ENCODE measurements around the gene TRAFD1. TPM values are rescaled to one million over a fixed set of nuclear protein-coding genes. Genes with fewer than 3 reads are reported as not detected.

The TRAFD1 gene
- total RNA-seq, 1 experiment from 2014 or later = 23.4 TPM

- intact Hi-C loops (cut with micrococcal nuclease) = no loop called here
These were observed 45.7 kb downstream of the TRAFD1 start for GRCh38 chr12:112170971-112171596.

GRCh38 chr12:112172556-112173324 lies 47.4 kb downstream of the TRAFD1 start:
- intact Hi-C loops (cut with micrococcal nuclease) = no loop called here
- DNase-seq (ENCODE audit: unreplicated experiment) = no peak
- no peak overlapping the region for H3K27ac Mint-ChIP-seq (ENCODE audit: low read depth, unreplicated experiment)
- no TSS peak for BruUV-seq (replicated peaks)
- no peaks in the 10 kb centered on the region for H3K9me3 Mint-ChIP-seq (ENCODE audit: unreplicated experiment)
- no peak overlapping the region for H3K4me3 Mint-ChIP-seq (ENCODE audit: unreplicated experiment)
- no peaks in the 10 kb centered on the region for H3K27me3 Mint-ChIP-seq (ENCODE audit: insufficient read depth, unreplicated experiment)
- H3K36me3 Mint-ChIP-seq (ENCODE audit: insufficient read depth, unreplicated experiment) = peaks cover 41% of the 10 kb centered on the region
- CTCF ChIA-PET = no interaction called here
- no peaks in the 10 kb centered on the region for H3K4me1 Mint-ChIP-seq (ENCODE audit: insufficient read depth, unreplicated experiment)
- POLR2A ChIA-PET = no interaction called here
- no peak for TF ChIP-seq CTCF (IDR thresholded peaks at IDR 0.05; ENCODE audit: unreplicated experiment)

More at GRCh38 chr12:112170971-112171596, 45.7 kb downstream of the TRAFD1 start:
- no peak for TF ChIP-seq CTCF (IDR thresholded peaks at IDR 0.05; ENCODE audit: unreplicated experiment)
- BruUV-seq (replicated peaks) = no TSS peak
- ChIA-PET CTCF (no interaction called here), POLR2A (no interaction called here)
- Mint-ChIP-seq H3K27ac (ENCODE audit: low read depth, unreplicated experiment) (no peak overlapping the region), H3K4me3 (ENCODE audit: unreplicated experiment) (no peak overlapping the region), H3K27me3 (ENCODE audit: insufficient read depth, unreplicated experiment) (no peaks in the 10 kb centered on the region), H3K4me1 (ENCODE audit: insufficient read depth, unreplicated experiment) (no peaks in the 10 kb centered on the region), H3K9me3 (ENCODE audit: unreplicated experiment) (no peaks in the 10 kb centered on the region), H3K36me3 (ENCODE audit: insufficient read depth, unreplicated experiment) (peaks cover 25% of the 10 kb centered on the region)
- no peak for DNase-seq (ENCODE audit: unreplicated experiment)

GRCh38 chr12:112175361-112176155 lies 50.2 kb downstream of the TRAFD1 start:
- DNase-seq (ENCODE audit: unreplicated experiment) = no peak
- BruUV-seq (replicated peaks) = no TSS peak
- intact Hi-C loops (cut with micrococcal nuclease) = no loop called here
- Mint-ChIP-seq H3K27me3 (ENCODE audit: insufficient read depth, unreplicated experiment) (no peaks in the 10 kb centered on the region), H3K27ac (ENCODE audit: low read depth, unreplicated experiment) (no peak overlapping the region), H3K4me1 (ENCODE audit: insufficient read depth, unreplicated experiment) (no peaks in the 10 kb centered on the region), H3K9me3 (ENCODE audit: unreplicated experiment) (no peaks in the 10 kb centered on the region), H3K36me3 (ENCODE audit: insufficient read depth, unreplicated experiment) (peaks cover 64% of the 10 kb centered on the region), H3K4me3 (ENCODE audit: unreplicated experiment) (no peak overlapping the region)
- TF ChIP-seq CTCF (IDR thresholded peaks at IDR 0.05; ENCODE audit: unreplicated experiment) = no peak
- ChIA-PET POLR2A (no interaction called here), CTCF (interaction anchor here (0.6 kb wide), 1 partner anchor 36 kb away, joined by 3 read pairs; no protein-coding TSS in a partner anchor)
